ENCODE results near the gene COX7A2. TPM values are rescaled to one million over a fixed set of nuclear protein-coding genes. Genes with fewer than 3 reads are reported as not detected.

COX7A2 gene
- total and polyA plus RNA-seq, 7 experiments from 2014 or later = 159 to 969 (median 186) TPM

DNA sequence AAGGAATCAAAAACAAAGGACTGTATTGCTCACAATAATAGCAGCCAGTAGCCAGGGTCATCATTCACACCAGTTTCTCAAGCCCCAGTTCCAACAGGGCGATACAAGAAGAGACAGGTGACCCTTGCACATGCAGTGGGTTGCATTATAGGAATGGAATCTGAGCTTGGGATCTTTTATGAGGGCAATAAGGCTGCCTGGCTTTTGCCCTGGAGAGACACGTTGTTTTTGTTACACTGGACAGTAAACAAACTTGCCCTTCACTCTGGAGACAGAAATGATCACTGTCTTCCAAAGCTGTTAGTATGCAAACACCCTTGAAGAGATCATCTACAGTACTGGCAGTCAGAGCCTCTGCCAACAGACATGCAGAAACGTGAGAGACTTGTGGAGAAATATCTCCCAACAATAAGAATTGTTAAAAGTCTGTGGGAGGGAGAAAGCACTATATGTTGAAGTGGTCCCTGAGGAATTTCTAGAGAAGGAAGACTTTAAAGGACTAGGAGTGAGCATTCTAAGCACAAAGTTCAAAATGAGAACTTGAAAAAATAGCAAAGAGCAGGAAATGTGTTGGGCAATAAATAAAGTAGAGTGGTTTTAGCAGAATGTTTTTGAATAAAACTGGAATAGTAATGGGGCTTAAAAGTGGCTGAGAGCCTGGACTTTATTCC is 31.5 kb downstream of the COX7A2 start:
- Mint-ChIP-seq H3K4me3 (no peak overlapping the region), H3K36me3 (peaks cover 0 to under 1% (median 0%) of the 10 kb centered on the region in 5 donors), H3K9me3 (peaks cover 0 to 2% (median 0%) of the 10 kb centered on the region in 11 donors), H3K4me1 (peaks cover 20 to 25% (median 22%) of the 10 kb centered on the region in 7 donors), H3K27me3 (peaks cover 42 to 57% (median 51%) of the 10 kb centered on the region in 5 donors), H3K27ac (no peak overlapping the region)
- ATAC-seq (no peak), DNase-seq (no peak)
- Histone ChIP-seq H3K36me3 (ENCODE audit: control insufficient read depth in 2 of 3, insufficient read depth in 3 of 3, low read length in 3 of 3) (no peaks in the 10 kb centered on the region), H3K9me3 (ENCODE audit: control insufficient read depth in 2 of 3, low read length in 3 of 3) (no peaks in the 10 kb centered on the region), H3K27ac (ENCODE audit: low read depth, low read length) (no peak overlapping the region), H3K27me3 (ENCODE audit: control insufficient read depth in 2 of 2, insufficient read depth in 2 of 2, low read length in 2 of 2) (peaks cover 0 to 4% of the 10 kb centered on the region in 2 donors), H3K4me3 (ENCODE audit: low read length) (no peak overlapping the region), H3K4me1 (ENCODE audit: control insufficient read depth in 2 of 2, insufficient read depth in 2 of 2, low read length in 2 of 2) (peaks cover 11 to 18% of the 10 kb centered on the region in 2 donors)
- CTCF ChIA-PET = interaction anchor here (0.7 to 4.1 kb wide), 8 partner anchors 9 to 1537 kb away, joined by 3 to 90 read pairs (median 8); no protein-coding TSS in a partner anchor
- intact Hi-C loops (cut with micrococcal nuclease) = loop anchor here (1.0 kb wide), 3 partner anchors 314 to 1473 kb away; no protein-coding TSS in a partner anchor
- POLR2A ChIA-PET = no interaction called here

DNA sequence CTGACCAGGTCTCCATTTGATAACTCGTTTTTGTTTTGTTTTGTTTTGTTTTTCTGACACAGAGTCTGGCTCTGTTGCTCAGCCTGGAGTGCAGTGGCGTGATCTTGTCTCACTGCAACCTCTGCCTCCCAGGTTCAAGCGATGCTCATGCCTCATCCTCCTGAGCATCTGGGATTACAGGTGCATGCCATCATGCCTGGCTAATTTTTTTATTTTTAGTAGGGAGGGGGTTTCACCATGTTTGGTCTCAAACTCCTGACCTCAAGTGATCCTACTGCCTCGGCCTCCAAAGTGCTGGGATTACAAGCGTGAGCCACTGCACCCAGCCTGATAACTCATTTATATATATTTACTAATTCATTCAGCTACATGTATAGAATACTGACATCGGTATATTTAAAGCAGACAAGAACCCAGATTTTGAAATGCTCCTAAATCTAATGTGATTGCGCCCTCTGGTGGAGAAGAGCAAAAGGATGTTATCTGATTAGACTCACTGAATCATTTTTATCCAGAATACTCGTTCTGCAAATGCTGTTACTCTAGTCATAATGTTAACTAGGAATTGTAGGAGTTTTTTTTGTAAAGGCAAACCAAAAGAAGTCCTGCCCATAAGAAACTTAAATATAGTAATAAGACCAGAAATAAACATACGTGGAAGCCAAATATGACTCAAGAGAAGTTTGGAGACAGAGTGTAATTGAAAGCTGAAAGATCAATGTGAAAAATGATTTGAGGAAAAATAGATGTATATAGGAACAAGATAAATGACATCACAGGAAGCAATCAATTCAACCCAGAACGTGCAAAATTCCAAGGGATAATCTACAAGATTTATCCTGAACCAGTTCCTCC is 32.5 kb downstream of the COX7A2 start:
- H3K36me3 ChIP-seq (ENCODE audit: control insufficient read depth in 2 of 3, insufficient read depth in 3 of 3, low read length in 3 of 3) = no peaks in the 10 kb centered on the region
- H3K4me3 Mint-ChIP-seq = no peak overlapping the region
- H3K9me3 Mint-ChIP-seq = peaks cover 0 to 2% (median 0%) of the 10 kb centered on the region in 11 donors
- peaks cover 0 to 6% (median 0%) of the 10 kb centered on the region in 5 donors for H3K36me3 Mint-ChIP-seq
- DNase-seq = peak in 7 of 9 donors; percentile 33 to 63 (median 56)
- ATAC-seq = peak; percentile 51
- H3K4me1 ChIP-seq (ENCODE audit: control insufficient read depth in 2 of 2, insufficient read depth in 2 of 2, low read length in 2 of 2) = peaks cover 15 to 26% of the 10 kb centered on the region in 2 donors
- no peak overlapping the region for H3K4me3 ChIP-seq (ENCODE audit: low read length)
- intact Hi-C loops (cut with micrococcal nuclease) = loop anchor here (1.0 kb wide), 3 partner anchors 315 to 1472 kb away; no protein-coding TSS in a partner anchor
- POLR2A ChIA-PET = no interaction called here
- H3K27ac ChIP-seq (ENCODE audit: low read depth, low read length) = no peak overlapping the region
- no peak overlapping the region for H3K27ac Mint-ChIP-seq
- peaks cover 50 to 61% (median 55%) of the 10 kb centered on the region in 5 donors for H3K27me3 Mint-ChIP-seq
- CTCF ChIA-PET = interaction anchor here (0.6 to 4.1 kb wide), 17 partner anchors 8 to 1697 kb away, joined by 3 to 90 read pairs (median 4); no protein-coding TSS in a partner anchor
- H3K27me3 ChIP-seq (ENCODE audit: control insufficient read depth in 2 of 2, insufficient read depth in 2 of 2, low read length in 2 of 2) = peaks cover 0 to 2% of the 10 kb centered on the region in 2 donors
- H3K9me3 ChIP-seq (ENCODE audit: control insufficient read depth in 2 of 3, low read length in 3 of 3) = no peaks in the 10 kb centered on the region
- peaks cover 26 to 34% (median 31%) of the 10 kb centered on the region in 7 donors for H3K4me1 Mint-ChIP-seq

DNA sequence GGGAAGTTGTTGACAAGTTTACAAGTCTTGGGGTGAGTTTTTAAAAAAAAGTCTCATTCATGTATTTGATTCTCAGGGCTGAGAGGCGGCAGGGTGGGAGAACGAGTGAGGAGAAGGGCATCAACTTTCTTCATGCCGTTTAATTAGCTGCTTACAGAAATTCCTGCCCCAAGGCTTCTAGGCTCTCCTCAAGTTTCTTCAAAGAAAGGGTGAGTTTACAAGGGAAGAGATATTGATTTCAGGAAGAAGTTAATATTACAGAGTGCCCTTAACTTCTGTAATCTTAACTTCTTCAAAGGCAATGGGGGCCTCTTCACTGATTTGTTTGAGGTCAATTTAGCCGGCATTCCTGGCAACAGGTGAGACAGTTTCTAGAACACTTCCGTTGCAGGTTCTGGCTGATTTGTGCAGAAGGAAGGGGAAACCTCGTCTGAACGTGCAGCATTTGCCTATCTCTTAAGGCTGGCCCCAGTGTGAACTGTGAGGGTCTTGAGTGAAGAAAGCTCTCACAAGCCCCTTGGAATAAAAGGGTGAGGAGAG is 34.3 kb downstream of the COX7A2 start:
- ATAC-seq (no peak), DNase-seq (no peak)
- peak overlapping the region in 5 of 10 donors; percentile 77 to 86 (median 81) for H3K4me3 Mint-ChIP-seq
- peaks cover 65 to 73% (median 68%) of the 10 kb centered on the region in 5 donors for H3K27me3 Mint-ChIP-seq
- ChIA-PET POLR2A (interaction anchor here (1.1 kb wide), 1 partner anchor 1556 kb away, joined by 3 read pairs; the partner anchor contains the start of gene SLC17A5), CTCF (interaction anchor here (0.7 to 4.1 kb wide), 15 partner anchors 11 to 1483 kb away, joined by 3 to 90 read pairs (median 4); no protein-coding TSS in a partner anchor)
- no peaks in the 10 kb centered on the region for H3K9me3 ChIP-seq (ENCODE audit: control insufficient read depth in 2 of 3, low read length in 3 of 3)
- no peaks in the 10 kb centered on the region for H3K36me3 ChIP-seq (ENCODE audit: control insufficient read depth in 2 of 3, insufficient read depth in 3 of 3, low read length in 3 of 3)
- no peak overlapping the region for H3K4me3 ChIP-seq (ENCODE audit: low read length)
- H3K27ac Mint-ChIP-seq = no peak overlapping the region
- H3K27me3 ChIP-seq (ENCODE audit: control insufficient read depth in 2 of 2, insufficient read depth in 2 of 2, low read length in 2 of 2) = peaks cover 0 to 12% of the 10 kb centered on the region in 2 donors
- peaks cover 0 to 6% (median 0%) of the 10 kb centered on the region in 5 donors for H3K36me3 Mint-ChIP-seq
- H3K9me3 Mint-ChIP-seq = peaks cover 0 to 2% (median 0%) of the 10 kb centered on the region in 11 donors
- H3K4me1 Mint-ChIP-seq = peaks cover 43 to 53% (median 50%) of the 10 kb centered on the region in 7 donors
- no peak overlapping the region for H3K27ac ChIP-seq (ENCODE audit: low read depth, low read length)
- peaks cover 24 to 44% of the 10 kb centered on the region in 2 donors for H3K4me1 ChIP-seq (ENCODE audit: control insufficient read depth in 2 of 2, insufficient read depth in 2 of 2, low read length in 2 of 2)
- intact Hi-C loops (cut with micrococcal nuclease) = loop anchor here (1.0 to 10.0 kb wide), 9 partner anchors 318 to 1534 kb away; no protein-coding TSS in a partner anchor

DNA sequence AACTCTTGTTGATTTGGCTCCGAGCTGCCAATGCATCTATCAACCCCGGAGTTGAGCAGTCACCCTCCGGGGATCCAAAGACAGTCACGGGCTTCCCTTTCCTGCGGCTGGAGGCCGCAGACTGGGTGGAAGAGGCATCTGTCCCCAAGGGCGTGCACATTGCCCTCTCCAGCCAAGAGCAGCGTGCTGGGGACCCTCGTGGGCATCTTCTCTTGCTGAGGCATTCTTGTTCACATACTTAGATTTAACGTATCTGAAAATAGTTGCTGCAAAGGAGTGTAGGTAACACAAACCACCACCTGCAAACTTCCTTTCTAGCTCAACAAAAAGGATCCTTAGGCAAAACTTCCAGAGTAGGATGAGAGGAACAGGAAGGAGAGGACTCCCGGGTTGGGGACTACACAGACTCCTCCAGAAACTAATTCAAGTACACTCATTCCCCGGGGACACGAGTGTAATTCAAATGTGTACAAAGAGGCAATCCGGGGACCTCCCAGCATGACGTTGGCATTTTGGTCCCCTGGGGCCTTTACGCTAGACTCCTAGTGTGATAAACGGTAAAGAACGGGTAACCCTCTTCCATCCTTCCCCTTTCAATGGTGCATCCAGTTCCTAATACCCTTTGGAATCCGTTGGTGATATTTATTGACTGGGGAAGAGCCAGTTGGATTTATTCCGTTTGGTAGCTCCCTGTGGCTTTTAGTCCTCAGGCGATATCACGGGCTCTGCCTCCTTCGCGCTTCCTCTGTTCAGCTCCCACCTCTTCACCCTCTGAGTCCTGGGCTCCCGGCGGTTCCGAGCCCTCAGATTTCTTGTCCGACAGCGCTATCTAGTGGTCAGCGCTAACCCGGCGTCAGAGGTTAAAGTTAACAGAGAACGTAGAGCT is 35.1 kb downstream of the COX7A2 start:
- peaks cover 72 to 78% (median 75%) of the 10 kb centered on the region in 5 donors for H3K27me3 Mint-ChIP-seq
- no peaks in the 10 kb centered on the region for H3K9me3 ChIP-seq (ENCODE audit: control insufficient read depth in 2 of 3, low read length in 3 of 3)
- H3K36me3 ChIP-seq (ENCODE audit: control insufficient read depth in 2 of 3, insufficient read depth in 3 of 3, low read length in 3 of 3) = no peaks in the 10 kb centered on the region
- ATAC-seq = peak; percentile 90
- peaks cover 43 to 59% (median 53%) of the 10 kb centered on the region in 7 donors for H3K4me1 Mint-ChIP-seq
- ChIA-PET POLR2A (interaction anchor here (0.6 to 1.1 kb wide), 2 partner anchors 35 to 1555 kb away, joined by 3 to 4 read pairs; partner anchors contain the start of gene SLC17A5), CTCF (interaction anchor here (0.5 to 4.1 kb wide), 21 partner anchors 11 to 1888 kb away, joined by 3 to 90 read pairs (median 3); no protein-coding TSS in a partner anchor)
- H3K4me3 Mint-ChIP-seq = peak overlapping the region; percentile 58 to 92 (median 80)
- peaks cover 0 to 6% (median 0%) of the 10 kb centered on the region in 5 donors for H3K36me3 Mint-ChIP-seq
- H3K4me1 ChIP-seq (ENCODE audit: control insufficient read depth in 2 of 2, insufficient read depth in 2 of 2, low read length in 2 of 2) = peaks cover 24 to 45% of the 10 kb centered on the region in 2 donors
- DNase-seq = peak; percentile 59 to 80 (median 74)
- no peak overlapping the region for H3K27ac ChIP-seq (ENCODE audit: low read depth, low read length)
- H3K4me3 ChIP-seq (ENCODE audit: low read length) = peak overlapping the region; percentile 47
- peaks cover 0 to 2% (median 0%) of the 10 kb centered on the region in 11 donors for H3K9me3 Mint-ChIP-seq
- H3K27ac Mint-ChIP-seq = peak overlapping the region in 3 of 9 donors; percentile 32 to 60 (median 38)
- peaks cover 4 to 18% of the 10 kb centered on the region in 2 donors for H3K27me3 ChIP-seq (ENCODE audit: control insufficient read depth in 2 of 2, insufficient read depth in 2 of 2, low read length in 2 of 2)
- intact Hi-C loops (cut with micrococcal nuclease) = loop anchor here (1.0 to 10.0 kb wide), 9 partner anchors 318 to 1533 kb away; no protein-coding TSS in a partner anchor

DNA sequence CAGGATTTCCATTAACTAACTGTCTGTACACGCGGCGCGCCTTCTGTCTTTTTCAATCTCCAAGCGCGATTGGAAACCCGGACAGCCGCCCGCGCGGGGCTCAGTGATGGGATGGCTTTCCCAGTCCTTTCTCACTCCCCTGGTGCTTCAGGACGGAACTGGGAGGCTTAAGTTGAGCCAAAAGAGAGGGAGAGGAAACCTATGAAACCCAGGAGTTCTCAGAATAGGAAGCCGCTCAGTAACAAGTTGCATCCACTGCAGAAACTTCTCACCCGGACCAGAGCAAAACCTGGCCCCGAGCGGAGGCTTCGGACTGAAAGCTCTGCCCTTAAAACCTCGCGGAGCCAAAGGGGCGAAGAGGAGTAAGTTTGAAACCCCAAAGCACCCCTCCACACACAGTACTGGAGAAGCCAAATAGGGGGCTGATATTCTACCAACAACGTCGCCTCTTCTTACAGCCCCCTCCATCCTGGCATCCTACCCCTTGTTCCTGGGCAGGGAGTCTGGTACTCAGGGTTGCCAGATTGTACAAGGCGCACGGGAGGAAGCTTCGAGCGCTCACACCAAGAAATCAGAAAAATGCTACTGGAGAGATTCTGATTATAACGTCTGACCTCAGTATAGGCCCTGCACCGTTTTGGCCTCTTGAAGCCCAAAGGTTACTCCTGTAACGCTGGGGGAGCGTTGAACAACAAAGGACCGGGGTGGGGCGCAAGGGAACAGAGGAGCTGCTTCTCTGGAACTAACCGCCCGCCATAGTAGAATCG is 36.8 kb downstream of the COX7A2 start:
- Histone ChIP-seq H3K4me3 (ENCODE audit: low read length) (peak overlapping the region; percentile 33), H3K4me1 (ENCODE audit: control insufficient read depth in 2 of 2, insufficient read depth in 2 of 2, low read length in 2 of 2) (peaks cover 24 to 45% of the 10 kb centered on the region in 2 donors), H3K27ac (ENCODE audit: low read depth, low read length) (no peak overlapping the region), H3K27me3 (ENCODE audit: control insufficient read depth in 2 of 2, insufficient read depth in 2 of 2, low read length in 2 of 2) (peaks cover 4 to 29% of the 10 kb centered on the region in 2 donors), H3K9me3 (ENCODE audit: control insufficient read depth in 2 of 3, low read length in 3 of 3) (no peaks in the 10 kb centered on the region), H3K36me3 (ENCODE audit: control insufficient read depth in 2 of 3, insufficient read depth in 3 of 3, low read length in 3 of 3) (no peaks in the 10 kb centered on the region)
- DNase-seq (no peak), ATAC-seq (no peak)
- ChIA-PET POLR2A (no interaction called here), CTCF (interaction anchor here (1.1 kb wide), 1 partner anchor 34 kb away, joined by 4 read pairs; no protein-coding TSS in a partner anchor)
- H3K27me3 Mint-ChIP-seq = peaks cover 82 to 92% (median 84%) of the 10 kb centered on the region in 5 donors
- peak overlapping the region; percentile 70 to 92 (median 80) for H3K4me3 Mint-ChIP-seq
- peaks cover 43 to 69% (median 61%) of the 10 kb centered on the region in 7 donors for H3K4me1 Mint-ChIP-seq
- no peak overlapping the region for H3K27ac Mint-ChIP-seq
- intact Hi-C loops (cut with micrococcal nuclease) = loop anchor here in 1 of 2 donors (5.0 to 10.0 kb wide), 3 partner anchors 632 to 1529 kb away; no protein-coding TSS in a partner anchor
- H3K9me3 Mint-ChIP-seq = peaks cover 0 to 2% (median 0%) of the 10 kb centered on the region in 11 donors
- H3K36me3 Mint-ChIP-seq = peaks cover 0 to 11% (median 0%) of the 10 kb centered on the region in 5 donors
